ENCODE results near the gene TMEM81.

TMEM81 gene

DNA sequence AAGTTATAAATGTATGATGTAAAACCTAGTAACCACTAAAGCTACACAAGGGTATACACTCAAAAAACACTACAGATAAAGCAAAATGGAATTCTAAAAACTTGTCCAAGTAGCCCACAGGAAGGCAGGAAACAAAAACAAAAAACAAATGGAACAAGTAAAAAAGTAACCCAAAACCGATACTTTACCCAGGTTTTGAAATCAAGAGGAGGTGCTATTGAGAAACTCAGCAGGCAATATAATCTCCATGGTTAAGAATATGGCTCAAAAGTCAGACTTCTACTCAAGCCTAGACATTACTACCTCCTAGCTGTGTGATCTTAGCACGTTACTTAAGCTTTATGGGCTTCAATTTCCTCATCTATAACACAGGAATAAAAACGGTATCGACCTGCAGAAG lies 24.2 kb upstream of the TMEM81 start:
- H2AFZ ChIP-seq (ENCODE audit: low read depth, low read length): no peak overlapping the region
- H3K4me1 ChIP-seq (ENCODE audit: low read length): peaks cover 18% of the 10 kb centered on the region
- peaks cover 9% of the 10 kb centered on the region for H3K79me2 ChIP-seq (ENCODE audit: low read length)
- no peak overlapping the region for H3K27ac ChIP-seq (ENCODE audit: low read length)
- no peaks in the 10 kb centered on the region for H3K9me3 ChIP-seq (ENCODE audit: insufficient read depth, low read length)
- H4K20me1 ChIP-seq (ENCODE audit: insufficient read depth, low read length): peaks cover 13% of the 10 kb centered on the region
- no peak for TF ChIP-seq EZH2phosphoT487 (IDR thresholded peaks at IDR 0.05; ENCODE audit: low read depth)
- TF ChIP-seq, protein P1, sequence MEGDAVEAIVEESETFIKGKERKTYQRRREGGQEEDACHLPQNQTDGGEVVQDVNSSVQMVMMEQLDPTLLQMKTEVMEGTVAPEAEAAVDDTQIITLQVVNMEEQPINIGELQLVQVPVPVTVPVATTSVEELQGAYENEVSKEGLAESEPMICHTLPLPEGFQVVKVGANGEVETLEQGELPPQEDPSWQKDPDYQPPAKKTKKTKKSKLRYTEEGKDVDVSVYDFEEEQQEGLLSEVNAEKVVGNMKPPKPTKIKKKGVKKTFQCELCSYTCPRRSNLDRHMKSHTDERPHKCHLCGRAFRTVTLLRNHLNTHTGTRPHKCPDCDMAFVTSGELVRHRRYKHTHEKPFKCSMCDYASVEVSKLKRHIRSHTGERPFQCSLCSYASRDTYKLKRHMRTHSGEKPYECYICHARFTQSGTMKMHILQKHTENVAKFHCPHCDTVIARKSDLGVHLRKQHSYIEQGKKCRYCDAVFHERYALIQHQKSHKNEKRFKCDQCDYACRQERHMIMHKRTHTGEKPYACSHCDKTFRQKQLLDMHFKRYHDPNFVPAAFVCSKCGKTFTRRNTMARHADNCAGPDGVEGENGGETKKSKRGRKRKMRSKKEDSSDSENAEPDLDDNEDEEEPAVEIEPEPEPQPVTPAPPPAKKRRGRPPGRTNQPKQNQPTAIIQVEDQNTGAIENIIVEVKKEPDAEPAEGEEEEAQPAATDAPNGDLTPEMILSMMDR (IDR thresholded peaks at IDR 0.05; ENCODE audit: low read depth, low read length): no peak
- H3K9ac ChIP-seq (ENCODE audit: low read length): no peak overlapping the region
- no peaks in the 10 kb centered on the region for H3K27me3 ChIP-seq (ENCODE audit: low read depth, low read length)
- no peak overlapping the region for H3K4me3 ChIP-seq (ENCODE audit: low read length)
- peaks cover 52% of the 10 kb centered on the region for H3K36me3 ChIP-seq (replicated peaks; ENCODE audit: low read depth, low read length)
- no peak overlapping the region for H3K4me2 ChIP-seq (ENCODE audit: low read length)

DNA sequence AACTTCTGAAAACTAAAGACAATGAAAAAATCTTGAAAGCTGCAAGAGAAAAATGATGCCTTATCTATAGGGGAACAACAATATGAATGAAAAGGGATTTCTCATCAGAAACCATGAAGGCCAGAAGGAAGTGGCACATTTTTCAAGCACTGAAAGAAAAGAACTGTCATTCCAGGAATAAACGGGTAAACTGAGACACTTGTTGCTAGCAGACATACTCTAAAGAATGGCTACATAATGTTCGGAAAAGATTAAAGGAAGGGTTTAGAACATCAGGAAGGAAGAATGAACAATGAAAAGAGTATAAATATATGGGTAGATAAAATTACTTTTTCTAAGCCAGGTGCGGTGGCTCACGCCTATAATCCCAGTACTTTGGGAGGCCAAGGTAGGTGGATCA lies 23.1 kb upstream of the TMEM81 start:
- Histone ChIP-seq H3K4me2 (ENCODE audit: low read length) (no peak overlapping the region), H2AFZ (ENCODE audit: low read depth, low read length) (no peak overlapping the region), H3K27me3 (ENCODE audit: low read depth, low read length) (no peaks in the 10 kb centered on the region), H3K9me3 (ENCODE audit: insufficient read depth, low read length) (no peaks in the 10 kb centered on the region), H3K79me2 (ENCODE audit: low read length) (peaks cover 9% of the 10 kb centered on the region), H3K9ac (ENCODE audit: low read length) (no peak overlapping the region), H3K27ac (ENCODE audit: low read length) (no peak overlapping the region), H3K4me1 (ENCODE audit: low read length) (peaks cover 15% of the 10 kb centered on the region), H3K36me3 (replicated peaks; ENCODE audit: low read depth, low read length) (peaks cover 54% of the 10 kb centered on the region), H4K20me1 (ENCODE audit: insufficient read depth, low read length) (peaks cover 13% of the 10 kb centered on the region), H3K4me3 (ENCODE audit: low read length) (no peak overlapping the region)
- TF ChIP-seq, protein P1 (IDR thresholded peaks at IDR 0.05; ENCODE audit: low read depth, low read length): no peak
- TF ChIP-seq EZH2phosphoT487 (IDR thresholded peaks at IDR 0.05; ENCODE audit: low read depth): no peak

DNA sequence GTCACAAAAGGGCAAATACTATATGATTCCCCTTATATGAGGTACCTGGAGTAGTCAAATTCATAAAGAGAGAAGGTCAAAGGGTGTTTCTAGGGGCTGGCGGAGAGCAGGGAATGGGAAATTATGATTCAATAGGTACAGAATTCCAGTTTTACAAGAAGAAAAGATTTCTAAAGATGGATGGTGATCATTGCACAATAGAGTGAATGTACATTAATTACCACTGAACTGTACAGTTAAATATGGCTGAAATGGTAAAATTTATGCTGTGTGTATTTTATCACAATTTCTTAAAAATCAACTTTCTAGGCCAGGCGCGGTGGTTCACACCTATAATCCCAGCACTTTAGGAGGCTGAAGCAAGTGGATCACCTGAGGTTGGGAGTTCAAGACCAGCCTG lies 18.1 kb upstream of the TMEM81 start:
- no peaks in the 10 kb centered on the region for H3K9me3 ChIP-seq (ENCODE audit: insufficient read depth, low read length)
- TF ChIP-seq, protein P1 (IDR thresholded peaks at IDR 0.05; ENCODE audit: low read depth, low read length): no peak
- H3K27ac ChIP-seq (ENCODE audit: low read length): no peak overlapping the region
- H4K20me1 ChIP-seq (ENCODE audit: insufficient read depth, low read length): 0 out of 2 replicates have a peak, but pooled peaks cover 4% of the 10 kb centered on the region
- no peak overlapping the region for H3K9ac ChIP-seq (ENCODE audit: low read length)
- H3K27me3 ChIP-seq (ENCODE audit: low read depth, low read length): no peaks in the 10 kb centered on the region
- peaks cover 74% of the 10 kb centered on the region for H3K36me3 ChIP-seq (replicated peaks; ENCODE audit: low read depth, low read length)
- no peak overlapping the region for H3K4me3 ChIP-seq (ENCODE audit: low read length)
- peaks cover 9% of the 10 kb centered on the region for H3K79me2 ChIP-seq (ENCODE audit: low read length)
- no peak overlapping the region for H3K4me2 ChIP-seq (ENCODE audit: low read length)
- no peaks in the 10 kb centered on the region for H3K4me1 ChIP-seq (ENCODE audit: low read length)
- no peak overlapping the region for H2AFZ ChIP-seq (ENCODE audit: low read depth, low read length)

DNA sequence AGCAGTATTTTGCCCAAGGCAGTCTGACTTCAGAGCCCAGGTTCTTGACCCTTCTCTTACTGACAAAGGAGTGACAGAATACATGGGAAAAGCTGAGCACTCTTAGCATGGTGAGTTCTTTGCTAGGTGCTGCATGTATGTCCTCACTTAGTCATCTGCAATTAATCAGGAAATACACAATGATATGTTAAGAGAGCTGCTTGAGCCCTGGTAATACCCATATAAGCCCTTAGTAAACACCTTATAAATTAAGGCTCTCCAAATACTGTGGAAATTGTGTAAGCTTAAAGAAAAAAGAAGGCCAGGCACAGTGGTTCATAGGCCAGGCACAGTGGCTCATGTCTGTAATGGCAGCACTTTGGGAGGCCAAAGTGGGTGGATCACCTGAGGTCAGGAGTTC lies 14.0 kb upstream of the TMEM81 start:
- H3K36me3 ChIP-seq (replicated peaks; ENCODE audit: low read depth, low read length): peaks cover 77% of the 10 kb centered on the region
- H3K79me2 ChIP-seq (ENCODE audit: low read length): no peaks in the 10 kb centered on the region
- H3K27me3 ChIP-seq (ENCODE audit: low read depth, low read length): no peaks in the 10 kb centered on the region
- no peak overlapping the region for H3K4me2 ChIP-seq (ENCODE audit: low read length)
- no peak overlapping the region for H2AFZ ChIP-seq (ENCODE audit: low read depth, low read length)
- no peaks in the 10 kb centered on the region for H4K20me1 ChIP-seq (ENCODE audit: insufficient read depth, low read length)
- H3K4me1 ChIP-seq (ENCODE audit: low read length): no peaks in the 10 kb centered on the region
- no peak overlapping the region for H3K27ac ChIP-seq (ENCODE audit: low read length)
- H3K9ac ChIP-seq (ENCODE audit: low read length): no peak overlapping the region
- H3K9me3 ChIP-seq (ENCODE audit: insufficient read depth, low read length): no peaks in the 10 kb centered on the region
- no peak overlapping the region for H3K4me3 ChIP-seq (ENCODE audit: low read length)
- TF ChIP-seq EZH2phosphoT487 (IDR thresholded peaks at IDR 0.05; ENCODE audit: low read depth): no peak
- TF ChIP-seq, protein P1 (IDR thresholded peaks at IDR 0.05; ENCODE audit: low read depth, low read length): no peak

Measured in OCI-LY3 (cell line).